Mucosa of descending colon (tissue), 3 donors: ENCODE results near the gene ARHGEF16. TPM values are rescaled to one million over a fixed set of nuclear protein-coding genes. Genes with fewer than 3 reads are reported as not detected.

ENCODE experiments used
- ATAC-seq: fragments of 200-7000 bp; cut with Tn5 transposase; one replicate; pipeline ENCODE4 v1.9.1; 2020; ENCODE audit warnings: mild to moderate bottlenecking, moderate library complexity
- DNase-seq, 3 donors: peaks; one replicate each; pipeline ENCODE4 v3.0.0-alpha.2; 2020
- H3K36me3 ChIP-seq: fragments of 200-600 bp; one replicate; pipeline ENCODE4 v1.8.0; 2021; ENCODE audit warnings: low read depth, mild to moderate bottlenecking
- H3K4me1 ChIP-seq: fragments of 200-600 bp; one replicate; pipeline ENCODE4 v1.8.0; 2021; ENCODE audit warnings: low read depth, mild to moderate bottlenecking
- H3K4me3 ChIP-seq: fragments of 200-600 bp; one replicate; pipeline ENCODE4 v1.8.0; 2021; ENCODE audit warnings: mild to moderate bottlenecking
- H3K9me3 ChIP-seq: fragments of 200-600 bp; one replicate; pipeline ENCODE4 v1.8.0; 2021; ENCODE audit warnings: mild to moderate bottlenecking
- CTCF ChIP-seq: fragments of 200-600 bp; IDR thresholded peaks from one replicate; pipeline ENCODE4 v1.8.0; 2022; ENCODE audit warnings: antibody characterized with exemption, mild to moderate bottlenecking
- intact Hi-C, 2 donors: fragments of 100-400 bp; cut with DNase I in 1 of 2; cut with micrococcal nuclease in 1 of 2; formaldehyde crosslinking; loops; one replicate each; pipeline versions ENCODE4 v1.11.0 to v1.11.1; 2022; cut with DNase I, micrococcal nuclease
- total RNA-seq, 3 donors: library from RNA; stranded (reverse); fragmentation: NEBNext Ultra II Directional in 2 of 3; extraction: Animal tissue kit (Norgen Biotek cat#: 25700) in 2 of 3; gene quantifications; one replicate each; pipeline versions ENCODE4 v1.2.1 to v1.2.4, GENCODE V29; 2021 to 2023
- donor health status: DM: no; HTN: no; CAD: no; lungs with moderate emphysema.
- donor health status: DM: no; HTN: no; CAD: no.
- donor health status: DM: no; HTN: yes; CAD: no.

The ARHGEF16 gene
- total RNA-seq, 3 donors from 2014 or later: 51.2 to 101 (median 90.2) TPM

- H3K9me3 ChIP-seq: no peaks in the 10 kb centered on the region
- no peak overlapping the region for H3K4me3 ChIP-seq
- H3K36me3 ChIP-seq: no peaks in the 10 kb centered on the region
- ATAC-seq: no peak
- TF ChIP-seq CTCF: no peak
- DNase-seq: no peak
- H3K4me1 ChIP-seq: no peaks in the 10 kb centered on the region
- intact Hi-C loops: no loop called here
Measured at GRCh38 chr1:3408751-3409266, 45.7 kb upstream of the ARHGEF16 start.

DNA sequence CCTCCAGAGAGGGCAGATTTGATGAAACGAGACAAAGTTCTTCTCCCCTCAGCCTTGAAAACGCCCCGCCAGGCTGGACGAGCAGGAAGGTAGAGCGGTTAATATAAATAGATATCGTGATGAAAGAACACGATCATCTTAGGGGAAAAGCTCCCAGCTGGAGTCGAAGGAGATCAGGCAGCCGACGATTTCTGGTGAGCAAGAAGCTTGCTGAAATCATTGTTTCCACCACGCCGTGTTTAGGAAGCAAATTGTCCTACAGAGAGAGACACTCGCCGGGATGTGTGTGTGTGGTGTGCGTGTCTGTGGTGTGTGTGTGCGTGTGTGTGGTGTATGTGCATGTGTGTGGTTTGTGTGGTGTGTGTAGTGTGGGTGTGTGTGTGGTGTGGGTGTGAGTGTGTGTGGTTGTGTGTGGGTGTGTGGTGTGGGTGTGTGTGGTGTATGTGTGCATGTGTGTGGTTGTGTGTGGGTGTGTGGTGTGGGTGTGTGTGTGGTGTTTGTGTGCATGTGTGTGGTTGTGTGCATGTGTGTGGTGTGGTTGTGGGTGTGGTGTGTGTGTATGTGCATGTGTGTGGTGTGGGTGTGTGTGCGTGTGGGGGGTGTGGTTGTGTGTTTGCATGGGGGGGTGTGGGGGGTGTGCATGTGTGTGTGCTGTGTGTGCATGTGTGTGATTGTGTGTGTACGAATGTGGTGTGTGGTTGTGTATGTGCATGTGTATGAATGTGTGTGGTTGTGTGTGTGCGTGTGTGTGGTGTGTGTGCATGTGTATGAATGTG, 44.9 kb upstream of the ARHGEF16 start:
- ATAC-seq (no peak), DNase-seq (no peak)
- no peaks in the 10 kb centered on the region for H3K36me3 ChIP-seq
- no peak for TF ChIP-seq CTCF
- no peaks in the 10 kb centered on the region for H3K4me1 ChIP-seq
- H3K4me3 ChIP-seq: no peak overlapping the region
- no peaks in the 10 kb centered on the region for H3K9me3 ChIP-seq
- intact Hi-C loops: no loop called here

- no peaks in the 10 kb centered on the region for H3K9me3 ChIP-seq
- DNase-seq: peak in 2 of 3 donors; percentile 60 to 66
- no peaks in the 10 kb centered on the region for H3K4me1 ChIP-seq
- intact Hi-C loops: no loop called here
- no peak overlapping the region for H3K4me3 ChIP-seq
- H3K36me3 ChIP-seq: no peaks in the 10 kb centered on the region
- peak; percentile 21 for TF ChIP-seq CTCF
- peak; percentile 72 for ATAC-seq
Measured at GRCh38 chr1:3410142-3410925, 44.1 kb upstream of the ARHGEF16 start.

GRCh38 chr1:3411806-3412205, 42.7 kb upstream of the ARHGEF16 start:
- intact Hi-C loops: no loop called here
- no peak for TF ChIP-seq CTCF
- peaks cover 5% of the 10 kb centered on the region for H3K9me3 ChIP-seq
- DNase-seq: no peak
- no peaks in the 10 kb centered on the region for H3K4me1 ChIP-seq
- no peak for ATAC-seq
- no peak overlapping the region for H3K4me3 ChIP-seq
- H3K36me3 ChIP-seq: no peaks in the 10 kb centered on the region

DNA sequence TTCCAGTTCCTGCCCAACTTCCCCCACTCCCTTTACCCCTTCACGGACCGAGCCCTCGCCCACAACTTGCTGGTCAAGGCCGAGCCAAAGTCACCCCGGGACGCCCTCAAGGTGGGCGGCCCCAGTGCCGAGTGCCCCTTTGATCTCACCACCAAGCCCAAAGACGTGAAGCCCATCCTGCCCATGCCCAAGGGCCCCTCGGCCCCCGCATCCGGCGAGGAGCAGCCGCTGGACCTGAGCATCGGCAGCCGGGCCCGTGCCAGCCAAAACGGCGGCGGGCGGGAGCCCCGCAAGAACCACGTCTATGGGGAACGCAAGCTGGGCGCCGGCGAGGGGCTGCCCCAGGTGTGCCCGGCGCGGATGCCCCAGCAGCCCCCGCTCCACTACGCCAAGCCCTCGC, 42.1 kb upstream of the ARHGEF16 start:
- intact Hi-C loops: no loop called here

More for the DNA sequence above, 42.1 kb upstream of the ARHGEF16 start:
- ATAC-seq (no peak), DNase-seq (no peak)
- Histone ChIP-seq H3K4me3 (no peak overlapping the region), H3K9me3 (peaks cover 10% of the 10 kb centered on the region), H3K36me3 (no peaks in the 10 kb centered on the region), H3K4me1 (no peaks in the 10 kb centered on the region)
- no peak for TF ChIP-seq CTCF
